Erythroblast (primary cell): ENCODE results near the gene P2RX4.
"Not testable (repeated sequence)": the region's sequence is repeated elsewhere in the genome, so short reads cannot be mapped to it uniquely, and the experiment has no call there.

Source experiments
- DNase-seq, 2 experiments: peaks; one replicate each; lab custom pipeline; 2025; lab: John Stamatoyannopoulos, UW
- GATA1 ChIP-seq: IDR thresholded peaks from 2 replicates; pipeline ENCODE4 v1.6.1; 2011; ENCODE audit warnings: low read depth, mild to moderate bottlenecking, control low read depth, low read length, moderate library complexity
- POLR2A ChIP-seq: IDR thresholded peaks from 2 replicates; pipeline ENCODE4 v1.6.1; 2011; ENCODE audit warnings: mild to moderate bottlenecking, low read length

Gene P2RX4

DNA sequence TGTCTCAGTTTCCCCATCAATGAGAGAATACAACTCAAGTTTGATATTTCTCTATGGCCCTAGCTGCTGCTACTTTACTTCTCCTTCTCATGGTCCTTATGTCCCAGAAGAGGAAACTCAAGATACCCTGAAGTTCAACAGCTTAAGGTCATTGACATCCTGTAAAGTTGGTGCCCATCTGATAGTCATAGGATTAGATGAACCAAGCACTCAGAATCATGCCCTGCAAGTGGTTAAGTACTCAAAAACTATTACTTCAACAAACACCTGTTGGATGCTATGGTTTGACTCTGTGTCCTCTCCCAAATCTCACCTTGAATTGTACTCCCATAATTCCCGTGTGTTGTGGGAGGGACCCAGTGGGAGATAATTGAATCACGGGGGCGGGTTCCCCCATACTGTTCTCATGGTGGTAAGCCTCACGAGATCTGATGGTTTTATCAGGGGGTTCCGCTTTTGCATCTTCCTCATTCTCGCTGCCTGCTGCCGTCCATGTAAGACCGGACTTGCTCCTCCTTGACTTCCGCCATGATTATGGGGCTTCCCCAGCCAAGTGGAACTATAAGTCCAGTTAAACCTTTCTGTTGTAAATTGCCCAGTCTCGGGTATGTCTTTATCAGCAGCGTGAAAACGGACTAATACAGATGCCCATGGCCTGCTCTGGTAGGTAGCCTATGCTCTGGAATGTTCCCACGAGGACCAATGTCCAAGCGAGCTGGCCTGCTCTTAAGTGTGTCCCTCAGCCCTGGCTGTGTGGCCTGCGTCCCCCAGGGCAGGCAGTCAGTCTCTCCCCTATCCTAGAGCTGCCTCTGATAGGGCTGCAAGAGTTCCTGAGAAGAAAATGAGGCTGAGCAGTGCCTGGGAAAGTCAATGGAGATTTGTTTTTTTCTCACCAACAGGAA, 68.5 kb downstream of the P2RX4 start:
- DNase-seq = no peak
- TF ChIP-seq GATA1 = no peak
- no peak for TF ChIP-seq POLR2A

DNA sequence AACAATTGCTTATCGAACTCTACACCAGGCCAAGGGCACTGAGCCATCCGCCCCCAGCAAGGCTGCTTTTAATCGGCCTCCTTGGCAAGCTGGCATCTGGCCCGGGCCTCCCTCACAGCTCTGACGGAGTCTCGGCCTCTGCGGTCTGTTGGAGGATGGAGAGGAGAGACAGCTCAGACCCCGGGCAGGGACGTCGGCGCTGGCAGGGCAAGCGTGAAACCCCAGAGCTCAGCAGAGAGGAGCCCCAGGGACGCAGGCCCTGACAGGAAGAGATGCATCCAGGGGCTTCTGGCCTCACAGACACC, 69.1 kb downstream of the P2RX4 start:
- TF ChIP-seq POLR2A (no peak), GATA1 (no peak)
- DNase-seq = no peak

DNA sequence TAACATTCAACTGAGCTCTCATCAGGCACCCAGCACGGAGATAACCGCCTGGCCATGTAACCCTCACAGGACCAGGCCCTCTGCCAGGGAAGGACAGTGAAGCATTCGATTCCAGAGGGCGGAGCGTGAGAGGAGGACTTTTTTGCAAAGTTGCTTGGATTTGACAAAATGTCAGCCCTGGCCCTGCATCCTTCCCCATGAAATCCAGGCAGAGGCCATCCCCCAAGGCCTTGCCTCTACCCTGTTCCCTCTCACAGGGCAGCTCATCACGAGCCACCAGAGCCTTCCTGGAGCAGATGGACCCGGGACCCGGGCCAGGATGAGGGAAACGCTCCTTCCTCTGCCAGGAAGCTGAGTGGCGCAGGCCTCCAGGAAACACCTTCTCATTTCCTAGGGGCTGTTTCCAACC, 69.6 kb downstream of the P2RX4 start:
- DNase-seq = no peak
- TF ChIP-seq GATA1 (no peak), POLR2A (no peak)

DNA sequence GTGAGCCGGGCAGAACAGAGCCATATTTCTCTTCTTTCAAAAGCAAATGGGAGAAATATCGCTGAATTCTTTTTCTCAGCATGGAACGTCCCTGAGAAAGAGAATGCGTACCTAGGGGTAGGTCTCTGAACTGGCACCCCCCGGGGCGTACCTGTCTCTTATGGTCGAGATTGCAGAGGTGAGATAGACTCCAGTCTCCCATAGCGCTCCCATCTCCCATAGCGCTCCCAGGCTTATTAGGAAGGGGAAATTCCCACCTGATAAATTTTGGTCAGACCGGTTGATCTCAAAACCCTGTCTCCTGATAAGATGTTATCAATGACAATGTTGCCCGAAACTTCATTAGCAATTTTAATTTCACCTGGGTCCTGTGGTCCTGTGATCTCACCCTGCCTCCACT, 70.6 kb downstream of the P2RX4 start:
- DNase-seq = not testable (repeated sequence)

DNA sequence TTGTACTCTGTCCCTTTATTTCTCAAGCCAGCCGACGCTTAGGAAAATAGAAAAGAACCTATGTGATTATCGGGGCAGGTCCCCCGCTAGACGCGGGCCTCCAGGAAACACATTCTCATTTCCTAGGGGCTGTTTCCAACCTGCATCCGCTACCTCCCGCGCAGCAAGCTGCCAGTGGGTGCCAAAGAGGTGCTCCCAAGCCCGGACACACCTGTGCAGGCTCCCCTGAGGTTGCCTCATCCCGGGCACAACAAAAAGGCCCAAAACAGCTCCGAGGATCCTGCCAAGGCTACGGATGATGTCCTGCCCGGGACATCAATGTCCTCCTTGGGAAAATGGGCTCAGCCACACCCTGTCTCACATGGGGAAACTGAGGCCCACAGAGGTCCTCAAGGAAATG, 71.2 kb downstream of the P2RX4 start:
- not testable (repeated sequence) for DNase-seq

DNA sequence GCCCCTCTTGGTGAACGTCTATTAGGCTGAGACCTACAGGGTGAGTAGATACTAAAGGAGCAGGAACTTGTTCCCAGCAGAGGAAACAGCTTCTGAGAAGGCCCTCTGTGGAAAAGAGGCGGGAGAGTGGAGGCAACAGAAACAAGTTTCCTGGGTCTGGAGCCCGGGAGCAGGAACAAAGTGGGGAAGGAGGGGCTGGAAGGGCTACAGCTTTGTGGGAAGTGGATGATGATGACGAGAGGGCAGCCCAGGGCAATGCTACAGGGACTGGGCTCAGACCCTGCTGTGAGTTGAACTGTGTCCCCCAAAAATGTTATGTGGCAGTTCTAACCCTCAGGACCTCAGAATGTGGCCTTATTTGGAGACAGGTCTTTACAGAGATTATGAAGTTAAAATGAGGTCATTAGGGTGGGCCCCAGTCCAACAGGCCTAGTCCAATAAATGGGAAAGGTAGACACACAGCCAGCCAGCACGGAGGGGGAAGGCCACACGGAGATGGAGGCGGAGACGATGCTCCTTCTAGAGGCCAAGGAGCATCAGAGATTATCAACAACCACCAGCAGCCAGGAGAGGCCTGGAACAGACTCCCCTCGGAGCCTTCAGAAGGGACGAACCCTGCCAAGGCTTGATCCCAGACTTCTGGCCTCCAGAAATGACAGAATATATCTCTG, 72.3 kb downstream of the P2RX4 start:
- TF ChIP-seq GATA1 (no peak), POLR2A (no peak)
- peak in 1 of 2 experiments; percentile 15 for DNase-seq

GRCh38 chr12:121282910-121283309, 73.0 kb downstream of the P2RX4 start:
- DNase-seq = peak; percentile 77 to 88

DNA sequence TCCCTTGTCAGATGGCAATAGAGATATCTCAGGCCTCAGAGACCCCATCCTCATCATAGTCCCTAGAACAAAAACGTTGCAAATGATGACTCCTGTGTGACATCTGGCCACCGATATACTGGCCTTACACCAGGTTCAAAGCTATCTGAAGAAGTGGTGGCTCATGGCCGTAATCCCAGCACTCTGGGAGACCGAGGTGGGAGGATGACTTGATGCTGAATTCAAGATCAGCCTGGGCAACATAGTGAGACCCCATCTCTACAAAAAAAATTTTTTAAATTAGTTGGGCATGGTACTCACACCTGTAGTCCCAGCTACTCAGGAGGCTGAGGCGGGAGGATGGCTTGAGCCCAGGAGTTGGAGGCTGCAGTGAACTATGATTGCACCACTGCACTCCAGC, 73.5 kb downstream of the P2RX4 start:
- no peak for TF ChIP-seq POLR2A
- no peak for TF ChIP-seq GATA1
- no peak for DNase-seq
